Measurements from ENCODE around the gene FAM204A.

- TF ChIP-seq, protein P1, sequence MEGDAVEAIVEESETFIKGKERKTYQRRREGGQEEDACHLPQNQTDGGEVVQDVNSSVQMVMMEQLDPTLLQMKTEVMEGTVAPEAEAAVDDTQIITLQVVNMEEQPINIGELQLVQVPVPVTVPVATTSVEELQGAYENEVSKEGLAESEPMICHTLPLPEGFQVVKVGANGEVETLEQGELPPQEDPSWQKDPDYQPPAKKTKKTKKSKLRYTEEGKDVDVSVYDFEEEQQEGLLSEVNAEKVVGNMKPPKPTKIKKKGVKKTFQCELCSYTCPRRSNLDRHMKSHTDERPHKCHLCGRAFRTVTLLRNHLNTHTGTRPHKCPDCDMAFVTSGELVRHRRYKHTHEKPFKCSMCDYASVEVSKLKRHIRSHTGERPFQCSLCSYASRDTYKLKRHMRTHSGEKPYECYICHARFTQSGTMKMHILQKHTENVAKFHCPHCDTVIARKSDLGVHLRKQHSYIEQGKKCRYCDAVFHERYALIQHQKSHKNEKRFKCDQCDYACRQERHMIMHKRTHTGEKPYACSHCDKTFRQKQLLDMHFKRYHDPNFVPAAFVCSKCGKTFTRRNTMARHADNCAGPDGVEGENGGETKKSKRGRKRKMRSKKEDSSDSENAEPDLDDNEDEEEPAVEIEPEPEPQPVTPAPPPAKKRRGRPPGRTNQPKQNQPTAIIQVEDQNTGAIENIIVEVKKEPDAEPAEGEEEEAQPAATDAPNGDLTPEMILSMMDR (IDR thresholded peaks at IDR 0.05 in 2 of 3, conservative IDR thresholded peaks at IDR 0.05 in 1 of 3; ENCODE audit: control insufficient read depth in 2 of 3, extremely low read depth in 1 of 3, insufficient read depth in 1 of 3, low read depth in 3 of 3, low read length in 3 of 3) = no peak
- TF ChIP-seq EZH2 (IDR thresholded peaks at IDR 0.05; ENCODE audit: borderline replicate concordance, control insufficient read depth, low read depth, low read length) (no peak), RELB (IDR thresholded peaks at IDR 0.05; ENCODE audit: low read depth) (no peak), POU2F2 (IDR thresholded peaks at IDR 0.05; ENCODE audit: borderline replicate concordance, low read depth, low read length) (no peak), PAX8 (IDR thresholded peaks at IDR 0.05) (no peak), EP300 (IDR thresholded peaks at IDR 0.05; ENCODE audit: borderline replicate concordance in 1 of 2, control insufficient read depth in 1 of 2, low read depth in 2 of 2, low read length in 2 of 2) (no peak), POLR2A (IDR thresholded peaks at IDR 0.05; ENCODE audit: low read depth, low read length) (no peak), ZNF217 (IDR thresholded peaks at IDR 0.05) (no peak), POLR2AphosphoS5 (IDR thresholded peaks at IDR 0.05; ENCODE audit: low read length) (no peak), MXI1 (IDR thresholded peaks at IDR 0.05; ENCODE audit: low read depth, low read length) (no peak), KAT2A (conservative IDR thresholded peaks at IDR 0.05; ENCODE audit: control insufficient read depth, low read depth, low read length) (no peak), ZNF274 (IDR thresholded peaks at IDR 0.05; ENCODE audit: insufficient read depth, insufficient read length) (no peak), CREB1 (IDR thresholded peaks at IDR 0.05; ENCODE audit: low read depth) (no peak)
Observed at GRCh38 chr10:118307220-118307619, 34.9 kb downstream of the FAM204A start.
